Activated T-cell treated with anti-CD3 and anti-CD28 coated beads for 48 hours (primary cell): ENCODE data around the gene URB1.
"Not testable (repeated sequence)": the region's sequence is repeated elsewhere in the genome, so short reads cannot be mapped to it uniquely, and the experiment has no call there.

Experiments used
- DNase-seq: peaks from one replicate; pipeline ENCODE4 v3.0.0-alpha.2; 2020; ENCODE audit warnings: low read depth

The URB1 gene

GRCh38 chr21:32285476-32285875, 107.3 kb downstream of the URB1 start:
- no peak for DNase-seq

- no peak for DNase-seq
Measured at GRCh38 chr21:32282992-32283391, 109.8 kb downstream of the URB1 start.

GRCh38 chr21:32281531-32281930, 111.3 kb downstream of the URB1 start:
- DNase-seq: no peak

GRCh38 chr21:32279377-32279680, 113.5 kb downstream of the URB1 start:
- DNase-seq: no peak

DNA sequence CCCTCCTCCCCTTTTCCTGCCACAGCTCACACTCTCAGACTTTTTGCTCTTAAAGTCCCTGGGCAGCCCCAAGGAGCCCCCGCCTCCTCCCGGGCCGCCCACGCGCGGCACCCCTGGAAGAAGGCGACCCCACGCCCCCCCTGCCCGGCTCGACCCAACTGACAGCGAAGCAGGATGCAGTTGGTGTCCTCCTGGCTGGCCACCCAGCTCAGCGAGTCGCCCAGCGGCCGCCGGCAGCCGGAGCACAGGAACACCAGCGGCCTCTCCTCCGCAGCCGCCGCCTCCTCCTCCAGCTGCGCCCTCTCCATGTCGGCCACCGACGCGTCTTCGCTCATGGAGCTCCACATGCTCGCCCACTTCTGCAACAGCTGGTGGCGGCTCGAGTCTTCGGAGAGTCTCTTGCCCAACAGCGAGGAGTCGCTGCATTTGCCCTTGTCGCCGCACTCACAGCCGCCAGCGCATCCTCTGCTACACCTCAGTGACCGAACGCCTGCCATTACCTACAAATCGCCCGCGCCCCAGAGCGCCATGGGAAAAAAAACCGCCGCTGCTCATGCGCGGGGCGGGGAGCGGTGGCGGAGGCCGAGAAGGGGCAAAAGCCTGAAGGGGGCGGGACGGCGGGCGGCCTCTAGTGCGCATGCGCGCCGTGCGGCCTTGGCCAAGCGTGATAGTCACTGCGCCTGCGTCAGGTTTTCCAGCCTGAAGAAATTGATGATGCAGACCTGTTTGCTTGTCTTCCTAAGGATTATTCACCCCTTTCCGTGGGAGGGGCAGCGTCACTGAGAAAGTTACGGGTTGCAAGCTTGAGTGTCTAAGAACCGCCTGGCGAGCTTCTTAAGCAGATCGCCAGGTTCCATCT, 114.1 kb downstream of the URB1 start, which contains the start of gene MIS18A:
MIS18A (minus strand) TSS at position 532 of the 859 bp plus-strand sequence; CDS start at position 497, 35 bp downstream.
- DNase-seq: peak; percentile 99

GRCh38 chr21:32278103-32278502, 114.7 kb downstream of the URB1 start:
- no peak for DNase-seq

GRCh38 chr21:32276671-32277070, 116.1 kb downstream of the URB1 start:
- no peak for DNase-seq

- DNase-seq: no peak
Measured at GRCh38 chr21:32270748-32271147, 122.1 kb downstream of the URB1 start.

GRCh38 chr21:32265321-32265720, 127.5 kb downstream of the URB1 start:
- DNase-seq: not testable (repeated sequence)

DNA sequence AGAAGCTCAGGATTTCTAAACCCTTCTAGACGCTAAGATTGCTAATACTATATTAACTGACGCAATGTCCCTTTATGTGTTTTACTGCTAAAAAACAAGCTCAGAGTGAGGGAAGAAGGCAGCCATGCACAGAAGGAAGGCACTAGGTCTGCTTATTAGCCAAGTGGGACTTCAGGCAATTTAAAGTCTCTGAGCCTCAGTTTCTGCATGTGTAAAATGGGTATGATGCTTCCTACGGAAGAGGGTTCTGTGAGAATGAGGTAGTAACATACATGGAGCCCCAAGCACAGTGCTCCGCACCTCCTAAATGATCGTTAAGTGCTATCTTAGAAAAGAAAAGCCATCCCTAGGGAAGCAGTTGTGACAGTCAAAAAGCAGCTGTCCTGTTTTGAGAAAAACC, 130.9 kb downstream of the URB1 start:
- no peak for DNase-seq
